GM21360 (cell line): ENCODE measurements around the gene PI4KA.

ENCODE experiments used
- ATAC-seq: cut with Tn5 transposase; IDR thresholded peaks from one replicate; pipeline ENCODE4 v1.9.1; 2021; ENCODE audit warnings: mild to moderate bottlenecking, moderate library complexity; ENCODE audit not compliant: unreplicated experiment

Gene PI4KA

DNA sequence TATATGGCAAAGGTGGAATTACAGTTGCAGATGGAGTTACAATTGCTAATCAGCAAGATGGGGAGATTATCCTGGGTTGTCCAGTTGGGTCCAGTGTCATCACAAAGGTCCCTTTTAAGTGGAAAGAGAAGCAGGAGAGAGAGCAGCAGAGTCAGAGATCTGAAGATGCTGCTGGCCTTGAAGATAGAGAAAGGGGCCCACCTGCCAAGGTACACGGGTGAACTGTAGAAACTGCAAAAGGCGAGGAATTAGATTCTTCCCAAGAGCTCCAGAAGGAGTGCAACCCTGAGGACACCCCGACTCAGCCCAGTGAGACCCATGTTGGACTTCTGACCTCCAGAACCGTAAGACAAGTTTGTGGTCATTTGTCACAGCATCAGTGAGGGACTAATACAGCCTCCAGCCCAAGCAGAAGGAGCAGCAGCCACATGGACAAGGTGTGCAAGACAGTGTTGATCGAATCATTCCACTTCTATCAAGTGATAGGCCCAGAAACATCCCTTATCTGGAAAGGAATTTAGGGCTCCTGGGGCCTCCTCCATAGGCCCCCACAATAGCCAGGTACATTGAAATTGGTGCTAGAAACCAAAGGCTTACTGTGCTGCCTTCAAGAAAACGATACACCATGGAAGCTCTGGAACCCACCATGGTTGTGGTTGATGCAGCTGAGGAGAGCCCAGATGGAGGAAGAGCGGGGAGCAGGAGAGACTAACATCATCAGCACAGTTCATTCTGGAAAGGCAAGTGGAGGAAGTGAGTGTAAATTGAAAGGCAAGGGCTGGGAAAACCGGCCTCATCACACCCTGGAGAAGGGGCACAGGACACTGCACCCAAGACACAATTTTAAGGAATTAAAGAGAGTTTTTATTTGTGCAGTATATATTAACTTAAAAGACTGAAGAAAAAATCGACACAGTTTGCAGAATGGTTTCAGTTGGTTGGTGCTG, 23.5 kb upstream of the PI4KA start:
- no peak for ATAC-seq

DNA sequence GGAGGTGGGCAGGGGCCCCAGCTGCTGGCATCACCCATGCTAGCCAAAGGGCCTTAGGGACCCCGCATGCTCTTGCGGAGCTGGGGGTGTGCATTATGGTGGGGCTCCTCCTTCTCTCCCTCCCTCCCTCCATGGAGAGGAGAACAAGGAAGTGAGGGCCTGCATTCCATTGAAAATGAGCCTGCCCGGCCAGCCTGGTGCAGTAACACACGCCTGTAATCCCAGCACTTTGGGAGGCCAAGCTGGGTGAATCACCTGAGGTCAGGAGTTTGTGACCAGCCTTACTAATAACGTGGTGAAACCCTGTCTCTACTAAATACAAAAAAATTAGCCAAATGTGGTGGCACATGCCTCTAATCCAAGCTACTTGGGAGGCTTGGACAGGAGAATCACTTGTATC, 22.6 kb upstream of the PI4KA start:
- no peak for ATAC-seq

DNA sequence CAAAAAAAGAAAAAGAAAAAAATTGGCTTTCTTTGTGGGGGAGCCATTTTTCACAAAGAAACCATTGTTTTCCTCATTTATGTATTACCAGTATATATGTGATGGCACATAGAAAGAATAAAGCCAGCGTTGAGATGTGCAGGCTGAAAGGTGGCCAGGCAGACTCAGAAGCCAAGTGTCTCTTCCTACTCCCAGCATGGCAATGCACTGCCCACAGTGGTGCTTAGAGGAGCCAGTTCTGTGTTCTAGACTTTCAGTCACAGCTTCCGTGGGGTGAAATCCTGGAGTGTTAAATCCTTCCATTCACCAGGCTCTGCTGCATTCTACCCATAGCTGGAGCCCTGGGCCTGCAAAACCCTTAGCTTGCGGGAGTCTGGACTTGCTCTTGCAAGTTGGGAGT, 19.1 kb upstream of the PI4KA start:
- no peak for ATAC-seq

DNA sequence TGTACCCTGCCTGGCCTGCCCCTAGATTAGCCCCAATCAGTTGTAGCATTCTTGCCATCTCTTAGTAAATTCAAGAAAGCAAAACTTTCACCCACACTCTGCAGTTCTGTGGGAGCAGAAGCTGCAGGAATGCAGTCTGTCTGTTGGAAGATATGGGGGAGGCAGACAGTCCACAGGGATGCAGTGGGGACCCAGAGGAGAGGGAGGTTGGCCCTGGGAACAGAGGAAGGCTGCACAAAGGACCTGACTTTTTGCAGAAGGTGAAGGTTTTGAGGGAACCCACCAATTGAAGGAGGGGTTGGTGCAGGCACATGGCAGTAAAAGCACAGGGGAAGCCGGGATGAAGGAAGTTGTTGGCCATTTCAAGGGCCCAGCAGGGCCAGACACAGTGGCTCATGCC, 16.7 kb upstream of the PI4KA start:
- no peak for ATAC-seq

DNA sequence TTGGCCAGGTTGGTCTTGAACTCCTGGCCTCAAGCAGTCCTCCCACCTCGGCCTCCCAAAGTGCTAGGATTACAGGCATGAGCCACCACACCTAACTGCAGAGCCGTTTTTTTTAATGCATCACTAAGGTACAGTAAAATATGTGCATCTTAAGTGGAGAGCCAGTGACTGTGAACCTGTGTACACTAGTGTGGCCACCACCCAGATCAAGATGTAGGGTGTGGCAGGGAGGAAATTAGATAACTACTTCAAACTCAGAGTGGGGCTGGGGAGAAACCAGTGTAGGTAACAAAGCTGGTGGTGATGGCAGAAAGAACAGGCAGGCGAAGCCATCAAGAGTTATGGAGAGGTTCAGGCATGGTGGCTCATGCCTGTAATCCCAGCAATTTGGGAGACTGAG, 14.6 kb upstream of the PI4KA start:
- no peak for ATAC-seq

DNA sequence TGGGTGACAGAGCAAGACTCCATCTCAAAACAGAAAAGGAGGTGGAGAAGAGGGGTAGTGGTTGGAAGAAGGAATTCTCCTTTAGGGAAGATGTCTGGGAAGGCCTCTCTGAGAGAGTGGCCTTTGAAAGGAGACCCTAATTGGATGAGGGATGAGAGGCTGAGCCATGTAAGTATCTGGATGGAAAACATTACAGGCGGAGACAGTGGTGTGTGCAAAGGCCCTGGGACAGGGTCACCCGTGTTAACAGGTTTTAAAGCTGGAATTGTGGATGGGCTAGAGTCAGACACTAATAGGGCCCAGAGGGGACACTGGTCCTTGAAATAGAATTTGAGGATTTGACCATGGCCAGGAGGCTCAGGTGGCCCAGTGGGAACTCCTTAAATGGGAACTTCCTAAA, 10.6 kb upstream of the PI4KA start:
- no peak for ATAC-seq

DNA sequence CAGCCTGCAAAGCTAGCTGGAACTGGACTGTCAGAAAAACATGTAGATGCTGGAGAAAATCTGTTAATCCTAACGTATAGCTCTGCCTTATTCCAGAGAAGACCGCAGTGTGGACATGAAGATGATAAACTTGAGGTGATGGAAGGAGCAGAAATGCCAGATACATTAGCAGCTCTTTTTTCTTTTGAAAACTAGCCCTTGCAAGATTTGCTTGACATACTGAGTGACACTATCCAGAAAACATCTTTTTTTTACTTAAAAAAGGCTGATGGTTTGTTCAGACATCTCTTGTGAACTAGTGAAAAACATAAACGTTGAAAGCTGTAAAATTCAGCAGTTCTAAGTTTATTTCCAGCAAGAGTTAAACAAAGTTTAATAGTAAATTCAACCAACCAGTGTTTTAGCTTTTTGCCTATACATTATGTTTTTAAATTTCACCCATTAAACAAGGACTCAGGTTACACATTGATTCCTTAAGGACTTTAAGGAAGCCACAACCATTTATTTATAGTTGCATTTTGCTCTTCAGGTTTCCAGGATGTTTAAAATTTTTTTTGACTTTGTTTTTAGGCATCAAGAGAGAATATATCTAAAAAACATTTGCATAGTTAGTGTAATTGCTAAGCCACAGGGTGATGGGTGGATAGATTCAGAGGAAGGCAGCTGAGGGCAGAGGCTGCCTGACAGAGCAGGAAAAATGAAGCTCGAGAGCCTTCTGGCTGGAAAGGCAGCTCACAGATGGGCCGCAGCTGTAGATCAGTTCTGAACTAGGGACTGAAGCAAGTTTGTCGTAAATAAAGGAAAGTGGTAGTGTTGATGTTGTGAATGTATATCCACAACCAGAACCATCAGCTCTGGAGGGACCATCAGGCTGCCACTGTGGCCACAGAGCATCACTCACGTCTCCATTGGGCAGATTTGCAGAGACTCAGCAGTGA, 9.7 kb upstream of the PI4KA start:
- ATAC-seq = no peak

DNA sequence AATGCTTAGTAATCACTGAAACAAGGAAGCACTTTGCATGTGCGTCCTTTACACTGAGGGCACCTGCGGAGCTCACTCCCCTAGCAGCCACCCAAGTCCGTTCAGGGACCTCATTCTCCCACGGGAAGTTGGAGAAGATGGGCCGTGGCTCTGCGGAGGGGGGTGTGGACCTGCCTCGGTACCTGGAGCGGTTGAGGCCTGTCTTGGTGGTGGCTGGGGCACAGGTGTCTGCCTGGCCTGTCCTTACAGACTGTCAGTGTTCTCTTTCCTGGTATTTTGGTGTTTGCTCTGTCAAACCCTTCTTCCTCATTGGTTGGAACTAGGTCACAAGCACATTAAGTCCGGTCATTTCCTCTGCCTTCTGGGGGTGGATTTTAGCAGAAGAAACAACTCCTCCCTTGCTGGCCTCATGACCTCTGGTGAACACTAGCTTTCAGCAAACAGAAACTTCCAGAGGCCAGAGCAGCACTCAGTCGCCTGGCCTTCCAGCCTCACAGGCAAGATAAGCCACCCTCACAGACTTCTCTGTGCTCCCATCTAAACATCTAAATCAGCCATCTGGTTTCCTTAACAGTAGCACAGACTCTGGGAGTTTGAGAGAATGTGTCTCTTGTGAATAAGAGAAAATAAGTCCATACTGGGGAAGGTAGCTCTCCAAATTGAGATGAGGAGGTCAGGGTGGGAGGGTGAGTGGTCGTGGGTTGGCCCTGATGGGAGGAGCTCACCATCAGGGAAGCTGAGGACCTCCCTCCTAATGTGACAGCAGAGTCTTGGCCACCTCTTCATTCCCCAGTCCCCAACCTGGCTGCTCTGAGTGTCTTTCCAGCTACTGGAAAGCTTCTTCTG, 8.8 kb upstream of the PI4KA start:
- no peak for ATAC-seq

DNA sequence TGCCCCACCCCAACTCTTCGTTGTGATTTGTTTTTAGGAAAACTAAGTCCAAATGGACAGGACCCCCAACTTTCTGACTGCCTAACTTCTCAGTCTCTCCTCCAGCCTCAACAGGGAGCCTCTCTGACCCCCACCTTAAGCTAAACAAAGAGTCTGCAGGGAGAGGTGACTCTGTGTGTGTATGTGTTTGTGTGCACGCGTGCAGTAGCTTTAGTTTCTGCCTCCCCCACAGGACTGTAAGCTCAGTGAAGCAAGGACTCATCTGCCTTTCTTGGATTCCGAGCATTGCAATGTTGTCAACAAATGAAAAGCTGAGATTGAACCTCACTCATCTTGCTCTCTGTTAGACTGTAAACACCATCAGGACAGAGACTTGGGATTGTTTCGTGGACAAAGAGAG, 8.1 kb upstream of the PI4KA start:
- no peak for ATAC-seq

DNA sequence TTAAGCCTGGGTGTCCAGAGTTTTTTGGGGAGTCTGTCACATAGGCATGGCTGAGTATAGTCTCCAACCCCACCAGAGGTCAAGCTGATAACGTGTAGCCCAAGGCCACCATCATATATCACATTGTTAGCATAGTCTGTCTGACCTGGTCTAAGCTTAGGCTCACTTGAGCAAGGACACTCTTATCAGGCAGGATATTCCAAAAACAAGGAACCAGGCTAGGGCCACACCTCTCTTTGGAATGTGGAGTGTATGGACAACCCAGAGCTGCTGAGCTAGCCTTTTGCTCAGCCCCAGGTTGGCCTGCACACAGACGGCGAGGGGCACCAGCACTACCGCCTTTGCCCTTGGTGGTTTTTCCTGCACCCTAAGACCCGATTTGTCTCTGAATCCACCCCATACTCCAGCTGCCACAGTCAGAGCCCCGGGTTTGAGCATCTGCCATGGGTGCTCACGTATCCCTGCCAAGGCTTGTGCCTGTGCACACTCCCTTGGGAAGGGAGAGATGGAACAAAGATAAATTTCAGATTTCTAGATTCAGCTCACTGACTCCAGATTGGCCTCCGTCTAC, 7.3 kb upstream of the PI4KA start:
- ATAC-seq = no peak

DNA sequence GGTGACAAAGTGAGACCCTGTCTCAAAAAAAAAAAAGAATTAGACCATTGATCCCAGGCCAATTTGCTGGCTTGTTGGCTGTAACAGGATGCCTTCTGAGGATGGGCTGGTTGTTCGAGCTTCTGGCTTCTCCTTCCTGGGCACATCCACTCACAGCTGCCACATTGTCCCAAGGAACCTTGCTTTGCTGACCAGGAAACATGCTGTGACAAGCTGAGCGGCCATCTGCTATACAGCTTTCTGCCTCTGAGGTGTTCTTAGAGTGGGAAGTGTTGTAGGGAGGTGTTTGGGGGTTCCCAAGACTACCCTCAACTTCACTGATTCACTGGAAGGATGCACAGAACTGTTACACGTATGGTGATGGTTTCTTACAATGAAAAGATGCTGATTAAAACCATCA, 6.7 kb upstream of the PI4KA start:
- no peak for ATAC-seq

DNA sequence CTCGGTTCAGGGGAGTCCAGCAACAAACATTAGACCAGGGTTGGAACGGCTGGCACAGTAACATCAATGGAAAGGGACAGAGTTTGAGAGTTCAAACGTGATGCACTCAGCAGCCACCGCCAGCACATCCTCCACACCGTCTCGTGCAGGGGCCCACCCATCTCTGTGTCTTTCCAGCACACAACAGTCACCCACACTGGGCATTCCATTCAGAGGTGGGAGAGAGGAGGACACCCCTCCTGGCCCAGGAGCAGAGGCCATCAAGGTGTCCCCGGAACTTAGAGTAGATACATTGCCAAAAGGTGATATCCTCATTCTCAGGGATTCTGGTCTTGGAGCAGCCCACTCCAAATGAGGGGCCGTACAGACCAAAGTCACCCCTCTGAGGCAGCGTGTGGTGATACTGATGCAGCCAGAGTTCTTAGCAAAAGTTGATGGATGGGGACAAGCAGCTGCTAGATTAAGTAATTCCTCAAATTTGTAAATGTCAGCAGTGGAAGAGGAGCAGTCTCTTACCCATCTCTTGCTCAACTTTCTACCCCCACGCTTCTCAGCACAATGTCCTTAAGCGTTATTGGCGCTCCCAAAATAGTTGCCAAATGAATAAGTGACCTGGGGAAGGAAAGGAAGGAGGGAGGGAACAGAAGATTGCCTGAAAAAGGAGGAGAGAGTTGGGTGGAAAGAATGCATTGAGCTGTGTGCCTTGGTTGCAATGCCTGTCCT, 5.7 kb upstream of the PI4KA start:
- no peak for ATAC-seq

DNA sequence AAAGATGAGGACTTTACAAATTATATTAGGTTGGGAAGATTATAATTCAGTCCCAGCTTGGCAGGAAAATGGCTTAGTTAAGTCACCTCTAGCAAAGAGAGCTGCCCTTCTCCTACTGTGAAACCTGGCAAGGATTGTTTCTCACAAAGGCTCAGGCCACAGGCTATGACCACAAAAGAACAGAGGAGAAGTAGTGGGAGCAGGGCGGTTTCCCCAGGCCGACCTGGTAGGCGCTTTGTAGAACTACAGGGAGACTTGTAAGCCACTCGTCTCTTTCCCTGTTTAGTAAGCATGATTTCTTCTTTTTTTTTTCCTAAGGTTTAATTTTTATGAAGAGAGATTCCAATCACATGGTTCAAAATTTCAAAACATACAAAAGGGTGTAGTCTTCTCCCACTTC, 4.8 kb upstream of the PI4KA start:
- no peak for ATAC-seq

DNA sequence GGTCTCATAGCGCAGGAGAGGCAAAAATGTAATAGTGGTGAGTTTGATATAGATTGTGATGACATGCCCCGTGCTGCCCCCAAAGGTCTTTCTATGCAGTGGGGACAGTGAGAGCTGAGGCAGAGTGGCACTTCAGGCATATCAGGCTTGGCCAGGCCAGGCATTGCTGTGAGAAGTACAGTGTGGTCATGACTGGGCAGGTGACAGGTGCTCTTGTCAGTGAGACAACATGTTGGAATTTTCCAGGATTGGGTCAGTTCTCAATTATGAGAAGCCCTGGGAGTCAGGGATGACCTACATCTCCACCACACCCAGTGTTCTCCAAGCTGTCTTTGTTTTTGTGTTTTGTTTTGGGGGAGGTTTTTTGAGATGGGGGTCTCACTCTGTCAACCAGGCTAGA, 3.9 kb upstream of the PI4KA start:
- no peak for ATAC-seq

DNA sequence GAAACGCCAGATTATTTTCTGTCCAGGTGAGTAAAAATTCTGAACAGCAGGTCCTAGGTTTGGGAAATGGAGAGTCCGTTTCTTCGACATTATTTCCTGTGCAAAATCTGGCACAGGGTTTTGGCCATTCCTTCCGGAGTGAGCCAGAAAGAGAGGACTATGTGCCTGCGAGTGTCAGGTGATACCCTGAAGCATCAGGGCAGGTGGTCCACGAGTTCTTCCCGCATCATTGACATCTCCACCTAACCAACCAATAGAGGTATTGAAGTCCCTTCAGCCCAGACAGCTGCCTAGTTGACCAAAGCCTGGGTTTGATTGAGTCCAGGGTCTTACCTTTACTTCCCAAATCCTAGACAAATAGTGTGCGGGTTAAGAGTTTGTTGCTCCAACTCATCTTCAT, 1.0 kb upstream of the PI4KA start:
- ATAC-seq = no peak

DNA sequence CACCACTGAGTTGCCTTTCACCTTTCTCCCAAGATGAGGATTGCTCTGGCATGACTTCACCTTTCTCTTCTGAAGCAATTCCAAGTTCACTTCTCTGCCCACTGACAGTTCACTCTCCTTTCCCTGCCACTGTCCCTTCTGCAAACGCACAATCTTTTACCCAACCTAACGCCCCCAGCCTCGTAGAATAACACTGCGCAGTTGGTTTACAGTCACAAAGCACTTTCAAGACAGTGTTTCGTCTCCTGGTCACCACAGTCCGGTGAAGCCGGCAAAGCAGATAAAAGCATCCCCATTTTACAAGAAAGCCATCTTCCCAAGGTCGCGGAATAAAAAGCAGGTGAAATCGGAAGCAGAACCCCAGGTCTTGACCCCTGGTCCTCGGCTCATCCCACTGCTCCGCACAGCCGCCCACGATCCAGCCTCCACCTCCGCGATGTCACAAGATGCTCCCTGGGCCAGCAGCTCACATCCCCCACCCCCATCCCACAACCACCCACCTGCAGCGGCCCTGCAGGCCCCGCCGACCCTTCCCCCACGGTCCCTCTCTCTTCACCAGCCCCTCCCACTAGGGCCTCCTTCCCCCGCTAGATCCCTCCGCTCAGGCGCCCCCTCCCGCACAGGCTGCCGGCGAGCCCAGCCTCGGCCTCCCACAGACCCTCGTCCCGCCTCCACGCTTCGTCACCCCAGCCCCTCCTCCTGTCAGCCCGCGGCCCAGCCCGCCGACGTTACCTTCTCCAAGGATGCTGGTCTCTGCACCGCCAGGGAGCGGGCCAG, 585 bp downstream of the PI4KA start:
- peak; percentile 35 for ATAC-seq

DNA sequence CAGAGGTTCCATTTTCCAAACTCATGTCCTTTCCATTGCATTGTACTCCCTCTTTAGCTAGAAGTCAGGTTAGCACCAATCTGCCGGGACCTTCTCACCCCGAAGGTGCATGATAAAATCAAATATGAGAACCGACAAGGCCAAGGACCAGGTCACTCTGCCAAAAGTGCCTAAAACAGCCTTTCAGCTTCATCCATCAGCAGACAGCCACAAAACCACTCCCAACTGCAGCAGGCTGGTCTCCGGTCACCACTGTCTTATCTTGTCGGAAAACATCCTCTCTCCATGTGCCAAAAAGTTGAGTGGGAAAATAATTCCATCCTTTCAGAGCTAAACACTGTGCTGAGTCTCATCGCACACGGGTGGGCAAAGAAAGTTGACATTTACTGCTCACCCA, 1.4 kb downstream of the PI4KA start:
- ATAC-seq = no peak

DNA sequence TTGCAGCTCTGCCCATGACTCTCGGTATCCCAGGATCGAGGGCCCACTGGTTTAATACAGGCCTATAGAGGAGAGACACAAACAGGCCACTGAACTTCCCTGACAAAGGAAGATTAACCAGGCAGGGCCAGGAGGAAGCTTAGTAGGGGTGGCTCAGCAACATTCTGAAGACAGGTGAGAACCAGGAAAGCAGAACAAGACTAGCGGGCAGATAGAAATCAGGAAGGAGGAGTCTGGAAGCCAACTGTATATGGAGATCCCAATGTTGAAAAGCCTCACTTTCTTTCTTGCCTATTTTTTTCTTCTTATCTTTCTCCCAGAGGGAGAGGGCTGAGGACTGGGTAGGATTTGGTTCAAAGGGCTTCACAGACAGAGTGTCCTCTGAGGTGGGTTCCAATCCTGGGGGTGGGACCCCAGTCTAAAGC, 5.4 kb downstream of the PI4KA start:
- ATAC-seq = no peak

DNA sequence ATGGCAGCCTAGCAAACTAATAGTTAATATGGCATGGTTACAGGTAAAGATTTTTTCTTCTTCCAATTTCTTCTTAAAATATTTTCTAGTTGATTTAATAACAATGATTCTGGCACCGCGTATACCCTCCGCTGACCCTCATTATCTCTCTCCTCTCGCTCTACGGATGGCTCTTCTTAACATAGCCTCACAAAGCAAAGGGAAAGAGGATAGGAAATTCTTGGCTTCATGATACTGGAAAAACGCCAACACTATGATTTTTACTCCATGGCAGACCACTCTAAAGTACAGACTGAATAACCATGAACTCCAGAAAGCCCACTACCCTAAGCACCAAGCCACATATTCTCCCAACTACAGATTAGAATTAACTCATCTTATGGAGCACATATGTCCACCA, 6.1 kb downstream of the PI4KA start:
- no peak for ATAC-seq
